A673 (cell line): ENCODE results near the gene NCAPH2. TPM values are rescaled to one million over a fixed set of nuclear protein-coding genes. Genes with fewer than 3 reads are reported as not detected.

Experiments
- BruUV-seq: library from RNA; stranded (reverse); fragments of 400-500 nt; replicated peaks from 2 replicates; lab custom pipeline; 2021; lab: Mats Ljungman, UMichigan
- CTCF ChIA-PET: fragments of 300-600 bp; sonication (Branson Sonifier 250); formaldehyde crosslinking; loops from one replicate; lab custom pipeline; 2022; ENCODE audit warnings: antibody characterized with exemption; lab: Charles Lee
- POLR2A ChIA-PET: fragments of 300-600 bp; sonication (Branson Sonifier 250); formaldehyde crosslinking; loops from one replicate; lab custom pipeline; 2022; ENCODE audit warnings: antibody characterized with exemption; ENCODE audit not compliant: low non-redundant PET; lab: Charles Lee
- DNase-seq: peaks from one replicate; pipeline ENCODE4 v3.0.0-alpha.2; 2015; ENCODE audit warnings: low spot score
- H3K27ac ChIP-seq: fragments of 200-600 bp; sonication (generic); 2 replicates; pipeline ENCODE4 v1.5.1; 2016; ENCODE audit warnings: mixed run types, low read depth, mild to moderate bottlenecking, mixed read lengths, antibody characterized with exemption, low read length; ENCODE audit not compliant: poor library complexity, severe bottlenecking
- H3K27me3 ChIP-seq: fragments of 200-600 bp; sonication (generic); replicated peaks from 2 replicates; pipeline ENCODE4 v1.6.1; 2017; ENCODE audit warnings: mixed run types, low read depth, mild to moderate bottlenecking, mixed read lengths, antibody characterized with exemption, low read length; ENCODE audit not compliant: insufficient read depth, poor library complexity
- H3K36me3 ChIP-seq: fragments of 200-600 bp; sonication (generic); 2 replicates; pipeline ENCODE4 v1.6.1; 2016; ENCODE audit warnings: mixed run types, mild to moderate bottlenecking, mixed read lengths, antibody characterized with exemption, low read length; ENCODE audit not compliant: insufficient read depth, poor library complexity, severe bottlenecking
- H3K4me1 ChIP-seq: fragments of 200-600 bp; sonication (generic); 2 replicates; pipeline ENCODE4 v1.6.1; 2017; ENCODE audit warnings: mixed run types, mild to moderate bottlenecking, mixed read lengths, antibody characterized with exemption, low read length; ENCODE audit not compliant: insufficient read depth, poor library complexity, severe bottlenecking
- H3K4me3 ChIP-seq: fragments of 200-600 bp; sonication (generic); 2 replicates; pipeline ENCODE4 v1.5.1; 2016; ENCODE audit warnings: low read depth, mixed run types, mild to moderate bottlenecking, mixed read lengths, low read length; ENCODE audit not compliant: poor library complexity, severe bottlenecking
- H3K9me3 ChIP-seq: fragments of 200-600 bp; sonication (generic); 2 replicates; pipeline ENCODE4 v1.6.1; 2016; ENCODE audit warnings: mixed run types, low read depth, mild to moderate bottlenecking, mixed read lengths, antibody characterized with exemption, low read length; ENCODE audit not compliant: poor library complexity, severe bottlenecking
- EZH2 ChIP-seq: fragments of 200-600 bp; sonication (generic); IDR thresholded peaks from 2 replicates; pipeline ENCODE4 v1.6.1; 2017; ENCODE audit warnings: borderline replicate concordance, low read depth, mild to moderate bottlenecking, mixed read lengths, antibody characterized with exemption, low read length; ENCODE audit not compliant: poor library complexity, severe bottlenecking
- intact Hi-C: fragments of 100-400 bp; cut with micrococcal nuclease; formaldehyde crosslinking; loops from one replicate; pipeline ENCODE4 v1.10.0; 2022; ENCODE audit not compliant: unreplicated experiment
- total RNA-seq: library from RNA; stranded (reverse); gene quantifications from 2 replicates; pipeline ENCODE4 v1.2.3, GENCODE V29; 2021
- TF ChIP-seq, protein P1 (sequence below): fragments of 300-800, 200-600 bp; sonication (generic); conservative IDR thresholded peaks from 2 replicates; pipeline ENCODE4 v1.5.1; 2017; ENCODE audit warnings: low read depth, mild to moderate bottlenecking, antibody characterized with exemption, low read length, moderate library complexity, mixed read lengths

NCAPH2 gene
- total RNA-seq, 1 experiment from 2014 or later, result 135 TPM

DNA sequence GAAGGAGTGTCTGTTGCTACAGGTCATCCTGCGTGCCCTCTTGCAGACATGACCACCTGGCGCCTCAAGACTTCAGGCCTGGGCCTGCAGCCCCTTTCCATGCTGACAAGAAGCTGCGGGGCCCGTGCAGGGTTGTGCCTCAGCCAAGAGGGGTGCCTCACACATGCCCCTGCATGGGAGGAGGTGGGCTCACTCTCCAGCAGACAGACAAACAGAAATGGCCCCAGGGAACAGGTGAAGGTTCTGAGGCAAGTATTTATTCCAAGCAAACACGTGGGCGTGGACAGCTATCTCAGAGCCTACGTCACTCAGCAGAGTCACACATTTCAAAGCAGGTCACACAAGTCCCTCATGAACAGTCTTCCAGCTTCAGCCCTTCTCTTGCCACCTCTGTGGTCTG lies 60.6 kb downstream of the NCAPH2 start:
- no TSS peak for BruUV-seq
- H3K27ac ChIP-seq, result no peak overlapping the region
- H3K9me3 ChIP-seq, result no peaks in the 10 kb centered on the region
- ChIA-PET CTCF (no interaction called here), POLR2A (no interaction called here)
- no peaks in the 10 kb centered on the region for H3K27me3 ChIP-seq
- no peak for DNase-seq
- intact Hi-C loops, result no loop called here
- H3K4me1 ChIP-seq, result no peaks in the 10 kb centered on the region
- H3K4me3 ChIP-seq, result no peak overlapping the region
- TF ChIP-seq, protein P1, sequence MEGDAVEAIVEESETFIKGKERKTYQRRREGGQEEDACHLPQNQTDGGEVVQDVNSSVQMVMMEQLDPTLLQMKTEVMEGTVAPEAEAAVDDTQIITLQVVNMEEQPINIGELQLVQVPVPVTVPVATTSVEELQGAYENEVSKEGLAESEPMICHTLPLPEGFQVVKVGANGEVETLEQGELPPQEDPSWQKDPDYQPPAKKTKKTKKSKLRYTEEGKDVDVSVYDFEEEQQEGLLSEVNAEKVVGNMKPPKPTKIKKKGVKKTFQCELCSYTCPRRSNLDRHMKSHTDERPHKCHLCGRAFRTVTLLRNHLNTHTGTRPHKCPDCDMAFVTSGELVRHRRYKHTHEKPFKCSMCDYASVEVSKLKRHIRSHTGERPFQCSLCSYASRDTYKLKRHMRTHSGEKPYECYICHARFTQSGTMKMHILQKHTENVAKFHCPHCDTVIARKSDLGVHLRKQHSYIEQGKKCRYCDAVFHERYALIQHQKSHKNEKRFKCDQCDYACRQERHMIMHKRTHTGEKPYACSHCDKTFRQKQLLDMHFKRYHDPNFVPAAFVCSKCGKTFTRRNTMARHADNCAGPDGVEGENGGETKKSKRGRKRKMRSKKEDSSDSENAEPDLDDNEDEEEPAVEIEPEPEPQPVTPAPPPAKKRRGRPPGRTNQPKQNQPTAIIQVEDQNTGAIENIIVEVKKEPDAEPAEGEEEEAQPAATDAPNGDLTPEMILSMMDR, result no peak
- no peak for TF ChIP-seq EZH2
- H3K36me3 ChIP-seq, result peaks cover 12% of the 10 kb centered on the region

DNA sequence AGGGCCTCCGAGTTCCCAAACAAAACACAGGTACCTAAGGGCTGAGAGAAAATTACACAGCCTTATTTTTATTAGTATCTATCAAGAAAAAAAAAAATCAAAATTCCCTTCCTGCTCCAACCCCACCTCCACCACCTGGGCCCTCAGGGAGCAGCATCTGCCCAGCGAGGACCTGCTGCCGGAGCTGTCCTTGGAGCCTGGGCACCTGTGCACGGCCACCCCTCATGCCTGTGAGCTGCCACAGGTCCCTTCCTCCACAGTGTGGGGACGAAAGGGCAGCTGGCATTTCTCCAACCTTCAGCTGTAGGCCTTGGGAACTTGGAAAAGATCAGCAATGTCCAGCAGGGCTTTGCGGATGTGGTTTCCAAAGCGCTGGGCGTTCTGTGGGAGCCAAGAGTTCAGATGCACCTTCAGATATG lies 61.0 kb downstream of the NCAPH2 start:
- CTCF ChIA-PET, result no interaction called here

DNA sequence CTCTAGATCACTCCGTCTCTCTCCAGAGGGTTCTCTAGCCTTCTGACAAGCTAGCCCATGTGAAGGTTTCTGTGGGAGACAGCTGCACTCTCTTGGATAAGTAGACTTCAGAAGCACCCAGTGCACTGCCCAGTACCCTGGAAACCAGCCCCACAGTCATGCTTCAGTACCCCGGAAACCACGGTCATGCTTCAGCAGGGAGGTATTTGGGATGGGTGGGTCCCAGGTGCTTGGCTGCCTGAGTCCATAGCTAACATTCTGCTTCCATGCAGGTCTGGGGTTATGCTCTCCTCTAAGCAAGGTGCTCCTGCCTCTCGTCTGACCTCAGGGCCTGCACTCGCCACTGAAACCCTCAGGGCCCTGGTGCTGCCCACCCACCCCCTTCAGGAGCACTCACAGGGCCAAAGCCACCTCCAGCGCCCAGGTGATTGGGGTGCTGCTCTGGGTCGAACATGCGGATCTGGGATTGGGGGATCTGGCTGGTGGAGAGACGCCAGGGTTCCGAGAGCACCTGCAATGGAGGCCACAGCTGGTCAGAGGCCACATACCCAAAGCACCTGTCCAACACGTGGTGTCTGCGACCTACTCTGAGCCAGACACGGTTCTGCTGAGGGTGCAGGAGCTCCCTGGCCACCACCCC lies 62.0 kb downstream of the NCAPH2 start:
- intact Hi-C loops, result no loop called here
- Histone ChIP-seq H3K9me3 (no peaks in the 10 kb centered on the region), H3K27ac (no peak overlapping the region), H3K4me3 (no peak overlapping the region), H3K36me3 (peaks cover 12% of the 10 kb centered on the region), H3K4me1 (no peaks in the 10 kb centered on the region), H3K27me3 (no peaks in the 10 kb centered on the region)
- ChIA-PET CTCF (no interaction called here), POLR2A (interaction anchor here (0.6 kb wide), 1 partner anchor 130 kb away, joined by 3 read pairs; no protein-coding TSS in a partner anchor)
- BruUV-seq, result no TSS peak
- no peak for DNase-seq
- no peak for TF ChIP-seq EZH2
- TF ChIP-seq, protein P1, result no peak

More for the DNA sequence above, 61.0 kb downstream of the NCAPH2 start:
- H3K9me3 ChIP-seq, result no peaks in the 10 kb centered on the region
- no peak for TF ChIP-seq EZH2
- TF ChIP-seq, protein P1, result no peak
- no peak overlapping the region for H3K4me3 ChIP-seq
- DNase-seq, result no peak
- H3K27me3 ChIP-seq, result no peaks in the 10 kb centered on the region
- H3K27ac ChIP-seq, result no peak overlapping the region
- H3K36me3 ChIP-seq, result peaks cover 12% of the 10 kb centered on the region
- H3K4me1 ChIP-seq, result no peaks in the 10 kb centered on the region
- POLR2A ChIA-PET, result interaction anchor here (0.6 kb wide), 1 partner anchor 131 kb away, joined by 3 read pairs; no protein-coding TSS in a partner anchor
- no TSS peak for BruUV-seq
- intact Hi-C loops, result no loop called here
